ENCODE results near the gene SLC51A.
"Not testable (repeated sequence)": the region's sequence is repeated elsewhere in the genome, so short reads cannot be mapped to it uniquely, and the experiment has no call there.

SLC51A gene

DNA sequence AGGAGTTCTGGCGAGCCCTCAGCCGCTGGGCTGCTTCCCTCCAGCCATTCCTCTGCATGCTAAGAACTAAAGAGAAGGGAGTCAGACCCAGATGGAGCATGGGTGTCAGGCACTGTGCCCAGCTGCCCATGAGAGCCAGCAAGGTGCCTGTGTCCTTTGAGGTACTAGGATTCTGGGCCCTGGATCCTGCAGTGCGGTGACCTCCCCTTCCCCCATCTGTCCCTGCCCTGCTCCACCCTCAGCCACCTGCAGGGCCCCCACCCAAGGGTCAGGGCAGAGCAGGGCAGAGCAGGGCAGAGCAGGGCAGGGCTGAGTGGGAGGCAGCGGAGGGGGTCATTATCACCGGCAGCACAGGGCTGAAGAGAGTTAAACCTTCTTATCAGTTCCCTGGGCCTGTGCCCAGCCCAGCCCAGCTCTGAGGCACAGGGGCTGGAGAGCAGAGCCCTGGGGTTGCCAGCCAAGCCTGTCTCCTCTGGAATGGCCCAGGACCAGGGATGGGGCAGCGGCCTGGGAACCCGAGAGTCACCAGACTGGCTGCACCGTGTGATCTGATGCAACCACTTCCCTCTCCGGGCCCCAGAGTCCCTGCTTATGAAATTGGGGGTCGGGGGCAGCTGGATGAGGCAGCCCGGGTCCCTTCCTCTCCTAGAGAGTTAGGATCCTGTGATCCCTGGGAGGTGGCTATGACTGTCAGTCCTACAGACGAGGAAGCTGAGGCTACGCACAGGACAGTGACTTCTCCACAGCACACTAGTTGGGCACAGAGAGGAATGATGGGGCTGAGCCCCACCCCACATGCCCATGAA is 22.4 kb upstream of the SLC51A start:
- DNase-seq = no peak

DNA sequence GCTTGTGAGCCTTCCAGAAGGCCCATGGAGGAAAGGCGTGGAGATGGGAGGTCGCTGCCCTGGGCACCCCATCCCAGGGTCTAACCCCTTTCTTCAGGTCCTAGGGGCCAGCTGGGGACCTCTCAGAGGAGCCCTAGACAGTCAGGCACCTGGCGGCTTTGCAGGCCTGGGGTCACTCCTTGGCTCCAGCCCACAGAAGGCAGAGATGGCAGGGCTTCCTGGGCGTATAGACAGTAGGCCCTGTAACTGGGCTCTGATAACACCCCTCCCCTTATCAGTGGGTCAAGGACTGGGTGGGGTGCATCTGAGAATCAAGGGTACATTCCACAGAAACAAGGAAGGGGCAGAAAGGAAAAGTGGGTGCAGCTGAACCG is 21.8 kb upstream of the SLC51A start:
- DNase-seq = no peak

DNA sequence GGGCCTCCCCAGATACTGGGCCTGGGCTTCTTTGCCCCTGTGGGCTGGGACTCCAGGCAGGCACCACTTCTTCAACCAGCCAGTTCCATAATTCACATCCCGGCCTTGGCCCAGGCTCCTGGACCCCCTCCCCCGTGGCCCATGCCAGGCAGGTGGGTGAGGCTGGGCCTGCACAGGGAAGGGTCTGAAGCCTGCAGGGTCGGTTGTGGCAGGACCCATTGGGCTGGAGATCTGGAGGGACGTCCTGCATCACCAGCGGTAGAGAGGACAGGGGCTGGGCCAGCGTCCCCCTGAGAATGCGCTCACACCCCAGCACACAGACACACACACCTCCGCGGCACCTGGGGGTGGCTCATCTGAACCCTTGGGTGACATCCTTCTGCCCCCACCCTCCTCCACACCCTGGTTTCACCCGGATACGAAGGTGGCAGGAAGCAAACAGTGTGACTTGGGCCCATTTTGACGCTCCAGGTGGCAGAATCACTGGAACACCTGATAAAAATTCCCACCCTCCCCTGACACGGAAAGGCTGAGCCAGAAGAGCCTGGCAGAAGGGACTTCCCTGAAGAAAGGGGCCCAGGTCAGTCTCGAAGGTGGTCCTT is 20.6 kb upstream of the SLC51A start:
- DNase-seq = no peak

DNA sequence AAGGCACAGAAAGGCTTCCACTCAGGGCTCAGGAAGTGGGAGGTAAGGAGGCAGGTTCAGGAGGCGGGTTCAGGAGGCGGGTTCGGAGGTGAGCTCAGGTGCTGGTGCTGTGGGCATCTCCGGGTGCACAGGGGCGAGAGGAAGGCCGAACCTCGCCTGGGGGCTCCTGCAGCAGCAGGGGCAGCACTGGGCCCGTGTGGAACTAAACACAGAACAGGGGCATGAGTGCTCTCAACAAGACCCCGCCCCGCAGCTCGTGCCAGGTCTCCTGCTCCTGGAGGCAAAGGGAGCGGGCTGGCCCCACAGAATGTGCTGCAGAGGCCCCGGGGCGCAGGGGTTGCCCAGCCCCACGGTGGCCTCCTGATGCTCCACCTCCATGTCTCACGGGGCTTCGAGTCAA is 18.8 kb upstream of the SLC51A start:
- no peak for DNase-seq

DNA sequence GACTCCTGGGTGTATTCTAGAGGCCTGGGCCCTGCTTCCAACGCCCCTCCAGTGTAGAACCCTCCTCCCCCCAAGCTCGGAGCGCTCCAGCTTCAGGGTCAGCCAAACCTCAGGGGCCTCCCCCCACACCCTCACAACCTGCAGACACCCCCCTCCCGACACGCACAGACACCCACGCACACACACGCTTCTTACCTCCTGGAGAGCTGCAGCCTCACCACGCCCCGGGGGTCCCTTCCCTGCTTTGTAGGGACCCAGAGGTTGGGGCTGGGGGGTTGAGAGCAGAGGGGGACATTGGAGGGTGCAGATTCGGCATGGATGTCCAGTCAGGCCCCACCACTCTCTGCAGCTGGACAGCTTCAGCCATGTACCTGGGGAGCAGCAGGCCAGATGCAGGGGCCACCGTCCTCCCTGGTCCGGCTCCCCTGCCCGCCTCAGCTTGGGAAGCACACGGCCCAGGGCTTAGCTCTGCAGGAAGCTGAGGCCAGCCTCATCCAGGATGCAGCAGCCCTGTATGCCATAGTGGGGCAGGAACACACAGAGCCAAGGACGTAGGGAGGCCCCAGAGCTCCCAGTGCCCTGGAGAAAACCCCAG is 18.2 kb upstream of the SLC51A start:
- no peak for DNase-seq

DNA sequence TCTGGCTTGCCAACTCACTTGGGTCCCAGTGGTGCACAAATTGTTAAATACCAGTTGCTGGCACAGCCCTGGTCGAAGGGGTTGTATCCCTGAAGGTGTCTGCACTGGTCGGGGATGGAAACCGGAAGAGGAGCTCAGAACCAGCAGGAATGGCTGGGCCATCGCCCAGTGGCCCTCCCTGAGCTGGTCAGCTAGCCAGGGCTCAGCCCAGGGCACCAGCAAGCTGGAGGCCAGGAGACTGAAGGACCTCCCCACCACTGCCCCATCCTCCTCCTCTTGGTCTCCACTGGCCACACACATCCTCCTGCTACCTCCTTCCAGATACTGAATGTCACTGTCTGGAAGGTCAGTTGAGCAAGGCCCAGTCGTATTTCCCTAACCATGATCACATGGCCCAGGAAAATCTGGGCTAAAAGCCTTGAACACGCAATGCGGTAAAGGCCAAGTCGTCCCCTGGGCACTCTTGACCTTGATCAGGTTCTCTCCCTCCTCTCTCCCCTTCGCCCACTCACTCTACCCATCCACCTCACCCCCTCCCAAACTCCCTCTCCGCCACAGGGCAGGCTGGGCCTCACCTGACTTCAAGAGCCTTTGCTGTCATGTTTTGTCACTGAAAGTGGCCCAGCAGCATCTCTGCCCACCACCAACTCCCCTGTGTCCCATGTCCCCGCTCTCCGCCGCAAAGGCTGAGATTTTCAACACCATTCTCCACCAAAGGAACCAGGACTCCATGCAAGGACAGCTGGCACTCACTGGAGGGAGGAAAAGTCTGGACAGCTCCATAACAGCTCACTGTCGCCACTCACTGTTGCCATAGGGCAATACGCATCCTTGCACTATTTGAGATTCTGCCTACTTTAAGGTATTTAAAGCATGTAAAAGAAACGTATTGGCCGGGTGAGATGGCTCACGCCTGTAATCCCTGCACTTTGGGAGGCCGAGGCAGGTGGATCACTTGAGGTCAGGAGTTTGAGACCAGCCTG is 17.3 kb upstream of the SLC51A start:
- DNase-seq = no peak

DNA sequence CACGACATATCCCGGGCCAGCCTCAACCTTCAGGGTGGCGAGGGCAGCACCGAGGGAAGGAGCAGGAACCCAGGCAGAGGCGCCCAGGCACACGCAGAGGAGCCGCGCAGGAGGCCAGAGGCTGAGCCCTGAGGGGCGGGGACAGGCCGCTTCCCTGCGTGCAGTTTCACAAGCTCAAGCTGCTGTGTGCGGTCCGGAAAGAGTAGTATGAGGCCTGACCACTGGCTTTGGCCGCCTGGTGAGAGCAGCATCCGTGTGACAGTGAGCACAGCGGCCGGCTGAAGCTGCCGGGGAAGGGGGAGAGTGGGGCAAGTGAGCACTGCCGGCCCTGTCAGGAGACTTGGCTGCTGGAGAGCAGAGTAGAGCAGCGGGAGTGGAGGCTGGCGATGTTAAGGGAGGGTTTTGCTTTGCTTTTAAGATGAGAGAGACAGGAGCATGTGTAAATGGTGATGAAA is 13.8 kb upstream of the SLC51A start:
- peak; percentile 59 for DNase-seq

DNA sequence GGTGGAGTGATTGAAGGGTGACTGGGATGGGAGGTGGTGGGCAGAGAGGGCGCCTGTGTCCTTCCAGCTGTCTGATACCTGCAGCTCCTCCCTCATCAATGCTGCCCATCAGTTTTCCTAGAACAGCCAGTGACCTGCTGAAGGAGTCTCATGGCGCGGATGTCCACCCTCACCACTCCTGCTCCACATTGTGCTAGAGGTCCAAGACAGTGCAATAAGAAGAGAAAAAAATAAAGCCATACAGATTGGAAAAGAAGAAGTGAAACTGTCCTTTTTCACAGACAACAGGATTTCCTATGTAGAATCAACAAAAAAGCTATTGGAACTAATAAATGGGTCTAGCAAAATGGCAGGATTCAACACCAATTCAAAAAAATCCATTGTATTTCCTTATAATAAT is 12.5 kb upstream of the SLC51A start:
- DNase-seq = no peak

DNA sequence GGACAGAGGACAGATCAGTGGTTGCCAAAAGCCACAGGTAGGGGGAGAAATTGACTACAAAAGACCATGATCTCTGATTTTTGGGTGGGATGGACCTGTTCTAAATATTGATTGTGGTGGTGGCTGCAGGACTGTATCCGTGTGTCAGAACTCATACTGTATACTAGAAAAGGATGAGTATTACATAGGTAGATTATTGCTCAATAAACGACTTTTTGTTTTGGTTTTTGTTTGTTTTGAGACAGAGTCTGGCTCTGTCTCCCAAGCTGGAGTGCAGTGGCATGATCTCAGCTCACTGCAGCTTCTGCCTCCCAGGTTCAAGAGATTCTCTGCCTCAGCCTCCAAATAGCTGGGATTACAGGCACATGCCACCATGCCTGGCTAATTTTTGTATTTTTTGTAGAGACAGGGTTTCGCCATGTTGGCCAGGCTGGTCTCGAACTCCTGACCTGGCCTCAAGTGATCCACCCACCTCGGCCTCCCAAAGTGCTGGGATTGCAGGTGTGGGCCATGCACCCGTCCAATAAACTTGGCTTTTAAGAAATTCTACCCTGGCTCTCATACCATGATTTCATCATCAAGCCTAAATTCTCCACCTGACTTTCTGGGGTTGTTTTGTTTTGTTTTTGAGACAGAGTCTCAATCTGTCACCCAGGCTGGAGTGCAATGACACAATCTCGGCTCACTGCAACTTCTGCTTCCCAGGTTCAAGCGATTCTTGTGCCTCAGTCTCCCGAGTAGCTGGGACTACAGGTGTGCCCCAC is 10.7 kb upstream of the SLC51A start:
- not testable (repeated sequence) for DNase-seq

DNA sequence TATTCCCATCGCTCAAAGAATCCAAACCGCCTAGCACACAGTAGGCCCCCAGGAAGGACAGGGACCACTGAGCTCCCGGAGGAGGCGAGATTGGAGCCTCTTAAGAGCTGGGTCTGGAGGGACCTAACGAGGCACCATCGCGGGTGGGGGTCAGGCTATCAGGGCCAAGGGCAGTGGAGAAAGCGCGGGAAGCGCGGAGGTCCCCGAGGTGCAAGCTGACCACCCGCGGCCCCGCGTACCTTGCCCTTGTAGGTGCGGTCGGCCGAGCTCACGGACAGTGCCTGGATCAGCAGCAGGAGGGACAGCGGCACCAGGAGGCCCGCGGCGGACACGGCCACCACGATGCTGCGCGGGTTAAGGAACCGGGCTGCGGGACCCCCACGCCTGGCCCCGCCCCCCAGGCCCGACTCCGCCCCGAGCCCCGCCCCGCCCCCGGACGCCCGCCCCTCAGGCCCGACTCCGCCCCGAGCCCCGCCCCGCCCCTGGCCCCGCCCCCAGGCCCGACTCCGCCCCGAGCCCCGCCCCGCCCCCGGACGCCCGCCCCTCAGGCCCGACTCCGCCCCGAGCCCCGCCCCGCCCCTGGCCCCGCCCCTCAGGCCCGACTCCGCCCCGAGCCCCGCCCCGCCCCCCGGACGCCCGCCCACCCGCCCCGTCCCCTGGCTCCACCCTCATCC is 9.0 kb upstream of the SLC51A start:
- DNase-seq = no peak

DNA sequence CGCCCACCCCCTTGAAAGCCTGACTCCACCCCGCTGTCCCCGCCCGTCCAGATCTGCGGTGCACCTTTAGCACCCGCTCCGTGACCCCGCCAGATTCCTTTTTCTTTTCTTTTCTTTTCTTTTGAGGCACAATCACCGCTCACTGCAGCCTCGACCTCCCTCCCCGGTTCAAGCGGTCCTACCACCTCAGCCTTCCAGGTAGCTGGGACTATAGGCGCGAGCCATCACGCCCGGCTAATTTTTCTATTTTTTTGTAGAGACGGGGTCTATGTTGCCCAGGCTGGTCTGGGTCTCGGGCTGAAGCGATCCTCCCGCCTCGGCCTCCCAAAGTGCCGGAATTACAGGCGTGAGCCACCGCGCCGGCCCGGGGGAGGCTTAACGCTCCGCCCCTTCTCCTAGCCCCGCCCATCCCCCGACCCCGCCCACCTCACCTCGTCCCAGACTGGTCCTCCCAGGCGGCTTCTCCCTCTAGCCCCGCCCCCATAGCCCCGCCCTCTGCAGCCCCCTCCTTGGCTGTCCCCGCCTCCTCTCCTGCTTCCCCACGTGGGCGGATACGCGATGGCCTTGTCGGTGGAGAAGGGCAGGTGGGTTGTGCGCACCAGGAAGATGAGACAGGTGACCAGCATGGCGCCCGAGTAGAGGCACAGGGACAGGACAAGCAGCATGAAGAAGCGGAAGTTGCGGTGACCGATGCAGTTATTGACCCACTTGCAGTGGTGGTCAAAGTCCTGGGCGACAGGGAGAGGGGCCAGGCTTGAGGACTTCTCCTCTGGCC is 8.3 kb upstream of the SLC51A start:
- DNase-seq = no peak

DNA sequence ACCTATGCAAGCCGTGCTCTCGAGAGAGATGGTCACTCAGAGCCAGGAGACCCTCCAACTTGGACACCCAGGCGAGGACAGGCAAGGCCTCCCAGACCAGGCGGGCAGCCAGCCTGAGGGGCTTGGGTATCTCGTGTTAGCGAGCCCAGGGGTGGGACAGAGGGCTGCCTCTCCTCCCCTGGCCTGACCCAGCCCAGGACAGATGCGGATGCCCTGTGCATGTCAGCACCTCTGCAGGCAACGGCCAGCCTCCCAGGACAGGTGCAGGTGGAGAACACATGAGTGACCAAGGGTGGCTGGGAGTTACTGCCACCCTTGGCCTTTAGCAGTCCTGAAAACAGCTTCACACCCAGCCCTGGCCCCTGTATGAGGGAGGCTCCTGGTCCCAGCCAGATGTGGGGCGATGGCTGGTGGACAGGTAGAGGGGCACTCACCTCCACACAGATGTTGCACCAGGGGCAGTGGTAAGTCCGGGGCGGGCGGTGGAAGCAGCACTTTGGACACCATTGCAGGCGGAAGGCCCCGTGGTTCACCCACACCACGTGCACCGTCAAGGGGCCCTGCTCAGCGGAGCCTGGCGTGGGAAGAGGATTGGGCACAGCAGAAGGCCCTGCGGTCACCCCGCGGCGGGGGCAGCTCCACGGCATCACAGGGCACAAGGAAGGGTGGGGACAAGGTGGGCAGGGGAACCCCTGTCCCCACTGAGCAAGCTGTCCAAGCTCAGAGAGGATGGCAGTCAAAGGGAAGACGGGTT is 7.2 kb upstream of the SLC51A start:
- DNase-seq = no peak

DNA sequence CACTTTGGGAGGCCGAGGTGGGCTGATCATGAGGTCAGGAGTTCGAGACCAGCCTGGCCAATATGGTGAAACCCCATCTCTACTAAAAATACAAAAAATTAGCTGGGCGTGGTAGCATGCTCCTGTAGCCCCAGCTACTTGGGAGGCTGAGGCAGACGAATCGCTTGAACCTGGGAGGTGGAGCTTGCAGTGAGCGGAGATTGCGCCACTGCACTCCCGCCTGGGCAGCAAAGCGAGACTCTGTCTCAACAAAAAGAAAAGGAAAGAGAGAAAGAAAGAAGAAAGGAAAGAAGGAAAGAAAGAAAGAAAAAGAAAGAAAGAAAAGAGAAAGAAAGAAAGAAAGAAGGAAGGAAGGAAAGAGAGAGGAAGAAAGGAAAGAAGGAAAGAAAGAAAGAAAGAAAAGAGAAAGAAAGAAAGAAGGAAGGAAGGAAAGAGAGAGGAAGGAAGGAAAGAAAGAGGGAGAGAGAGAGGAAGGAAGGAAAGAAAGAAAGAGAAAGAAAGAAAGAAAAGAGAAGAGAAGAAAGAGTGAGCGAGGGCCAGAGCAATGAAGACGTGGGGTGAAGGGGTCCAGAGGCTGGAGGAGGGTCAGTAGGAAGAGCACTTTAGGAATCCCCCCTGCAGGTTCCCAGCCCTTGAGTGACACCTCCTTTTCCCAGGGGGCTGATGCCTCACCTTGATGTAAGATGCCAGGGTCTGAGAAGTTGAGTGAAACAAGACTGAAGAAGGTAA is 6.2 kb upstream of the SLC51A start:
- not testable (repeated sequence) for DNase-seq

DNA sequence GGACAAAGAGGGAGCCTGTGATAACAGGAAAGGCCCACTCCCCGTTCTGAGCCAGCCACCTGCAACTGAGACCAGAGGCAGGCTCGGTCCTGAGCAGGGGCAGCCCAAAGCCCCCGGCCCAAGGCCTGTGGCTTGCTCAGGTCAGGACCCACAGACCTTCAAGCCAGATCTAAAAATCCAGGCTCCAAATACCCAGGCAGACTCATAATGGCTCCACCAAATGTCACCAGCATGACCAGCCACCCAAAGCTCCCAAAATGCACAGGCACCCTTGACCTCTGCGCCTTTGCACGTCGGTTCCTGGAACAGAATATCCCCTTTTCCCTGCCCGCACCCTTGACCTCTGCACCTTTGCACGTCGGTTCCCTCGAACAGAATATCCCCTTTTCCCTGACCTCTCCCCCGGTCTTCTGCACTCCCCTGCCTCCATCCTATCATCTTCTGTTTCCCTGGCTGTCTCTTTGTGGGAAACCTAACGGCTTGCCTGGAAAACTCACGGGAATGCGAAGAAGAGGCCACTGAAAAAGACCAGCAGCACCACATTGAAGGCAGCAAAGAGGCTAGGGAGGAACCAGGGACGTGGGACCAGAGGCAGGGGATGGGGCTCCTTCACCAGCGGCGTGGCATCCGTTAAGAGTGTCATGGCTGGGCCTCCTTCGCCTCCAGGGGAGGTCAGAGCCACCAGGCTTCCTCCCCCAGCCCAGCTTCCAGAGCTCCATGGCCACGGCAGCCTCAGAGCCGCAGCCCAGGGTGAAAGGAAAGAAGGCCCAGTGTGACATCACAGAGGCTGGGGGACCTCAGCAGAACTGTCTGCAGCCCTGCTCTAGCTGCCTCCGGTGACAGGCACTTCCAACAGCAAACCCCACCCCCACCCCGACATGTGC is 5.4 kb upstream of the SLC51A start, which contains the start of gene ZDHHC19:
Gene ZDHHC19, minus strand, starts transcription at position 728 of the 884 bp plus-strand sequence. Its CDS starts 85 bp downstream, at position 643.
- DNase-seq = no peak

DNA sequence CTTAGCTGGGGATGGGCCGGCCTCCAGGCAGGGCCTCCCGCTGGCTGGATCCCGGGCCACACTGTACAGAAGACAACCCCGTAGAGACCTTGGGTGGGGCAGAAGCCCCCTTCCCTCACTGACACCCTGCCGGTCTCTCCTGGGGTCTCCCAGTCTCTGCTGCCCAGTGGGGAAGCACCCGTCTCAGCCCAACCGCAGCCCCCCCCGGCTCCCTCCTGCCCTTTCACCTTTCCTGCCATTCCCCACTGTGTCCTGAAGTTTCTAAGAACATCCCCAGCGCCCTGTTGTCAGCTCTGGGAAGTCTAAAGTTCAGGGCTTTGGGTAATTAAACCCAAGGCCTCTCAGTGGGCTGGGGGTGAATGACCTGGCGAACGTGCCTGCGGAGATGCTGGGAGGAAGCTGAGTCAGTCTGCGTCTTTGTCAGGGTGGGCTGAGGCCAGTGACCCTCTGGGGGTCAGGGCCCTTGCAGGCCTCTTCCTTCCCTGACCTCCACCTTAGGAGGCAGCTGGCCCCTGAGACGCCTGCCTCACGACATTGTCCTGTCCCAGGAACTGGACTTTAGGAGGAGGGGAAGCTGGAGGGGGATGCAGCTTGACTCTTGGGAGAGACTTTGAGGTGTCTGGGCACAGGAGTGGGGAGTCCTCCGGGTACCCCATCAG is 1.4 kb upstream of the SLC51A start:
- DNase-seq = no peak

DNA sequence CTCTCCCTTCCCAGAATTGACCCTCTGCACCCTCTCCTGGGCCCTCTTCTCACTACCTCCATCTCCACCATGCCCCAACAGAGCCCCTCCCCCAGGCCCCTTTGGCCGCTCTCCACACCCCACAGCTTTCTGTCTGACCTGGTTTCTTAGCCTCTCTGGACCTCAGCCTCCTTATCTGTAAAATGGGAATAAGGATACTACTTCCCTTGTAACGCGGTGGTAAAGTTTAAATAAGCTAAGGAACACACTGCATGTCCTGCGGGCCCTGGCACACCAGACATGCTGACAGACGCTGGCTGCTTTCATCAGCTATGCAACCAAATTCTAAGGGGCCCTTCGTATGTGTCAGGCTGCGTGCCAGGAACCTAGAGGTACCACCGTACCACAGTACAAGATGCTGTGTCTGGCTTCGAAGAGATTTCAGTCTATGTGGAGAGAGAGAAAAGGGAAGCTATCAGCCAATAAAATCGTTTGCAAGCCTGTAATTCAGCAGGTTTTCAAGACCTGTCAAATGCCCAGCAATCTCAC is 777 bp upstream of the SLC51A start:
- no peak for DNase-seq

DNA sequence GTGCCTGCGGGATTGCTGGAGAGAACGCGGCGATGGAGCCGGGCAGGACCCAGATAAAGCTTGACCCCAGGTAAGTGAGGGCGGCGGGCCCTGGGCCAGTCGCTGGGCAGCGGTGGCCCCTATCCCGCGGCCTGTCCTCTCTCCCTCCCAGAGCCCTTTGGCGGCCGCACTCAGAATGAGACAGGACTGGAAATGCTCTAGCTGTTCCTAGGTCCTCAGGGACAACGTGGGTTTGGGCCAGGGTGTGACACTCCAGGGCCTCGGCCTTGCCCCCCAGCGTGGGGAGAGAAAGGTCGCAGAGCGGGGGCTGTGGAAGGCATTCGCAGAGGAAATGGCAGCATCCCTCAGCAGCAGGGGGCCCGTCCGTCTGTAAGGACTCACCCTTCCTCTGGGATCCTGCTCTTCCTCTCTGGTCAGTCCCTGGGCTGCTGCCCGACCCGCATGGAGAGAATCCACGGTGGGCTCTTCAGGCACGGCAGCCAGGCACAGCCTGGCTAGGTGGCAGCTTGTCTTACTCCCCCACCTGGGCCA is 412 bp downstream of the SLC51A start:
- no peak for DNase-seq

Data from fibroblast of skin of back (primary cell).